Tongue (tissue), 2 donors: ENCODE measurements around the gene EPYC. TPM values are rescaled to one million over a fixed set of nuclear protein-coding genes. Genes with fewer than 3 reads are reported as not detected.

Experiments
- DNase-seq: peaks from one replicate; pipeline ENCODE4 v3.0.0-alpha.2; 2015
- total RNA-seq: library from RNA; depleted of rRNA; stranded (reverse); fragments of >200 nt; gene quantifications from one replicate; pipeline ENCODE4 v1.2.3, GENCODE V29; 2014

The EPYC gene, protein sequence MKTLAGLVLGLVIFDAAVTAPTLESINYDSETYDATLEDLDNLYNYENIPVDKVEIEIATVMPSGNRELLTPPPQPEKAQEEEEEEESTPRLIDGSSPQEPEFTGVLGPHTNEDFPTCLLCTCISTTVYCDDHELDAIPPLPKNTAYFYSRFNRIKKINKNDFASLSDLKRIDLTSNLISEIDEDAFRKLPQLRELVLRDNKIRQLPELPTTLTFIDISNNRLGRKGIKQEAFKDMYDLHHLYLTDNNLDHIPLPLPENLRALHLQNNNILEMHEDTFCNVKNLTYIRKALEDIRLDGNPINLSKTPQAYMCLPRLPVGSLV
- total RNA-seq = not detected

- DNase-seq = no peak
Measured at GRCh38 chr12:91004872-91005271, at the start of gene EPYC. TSS of gene EPYC (minus strand) at chr12:91004972. CDS start at chr12:91002565, 2,407 bp downstream.

DNA sequence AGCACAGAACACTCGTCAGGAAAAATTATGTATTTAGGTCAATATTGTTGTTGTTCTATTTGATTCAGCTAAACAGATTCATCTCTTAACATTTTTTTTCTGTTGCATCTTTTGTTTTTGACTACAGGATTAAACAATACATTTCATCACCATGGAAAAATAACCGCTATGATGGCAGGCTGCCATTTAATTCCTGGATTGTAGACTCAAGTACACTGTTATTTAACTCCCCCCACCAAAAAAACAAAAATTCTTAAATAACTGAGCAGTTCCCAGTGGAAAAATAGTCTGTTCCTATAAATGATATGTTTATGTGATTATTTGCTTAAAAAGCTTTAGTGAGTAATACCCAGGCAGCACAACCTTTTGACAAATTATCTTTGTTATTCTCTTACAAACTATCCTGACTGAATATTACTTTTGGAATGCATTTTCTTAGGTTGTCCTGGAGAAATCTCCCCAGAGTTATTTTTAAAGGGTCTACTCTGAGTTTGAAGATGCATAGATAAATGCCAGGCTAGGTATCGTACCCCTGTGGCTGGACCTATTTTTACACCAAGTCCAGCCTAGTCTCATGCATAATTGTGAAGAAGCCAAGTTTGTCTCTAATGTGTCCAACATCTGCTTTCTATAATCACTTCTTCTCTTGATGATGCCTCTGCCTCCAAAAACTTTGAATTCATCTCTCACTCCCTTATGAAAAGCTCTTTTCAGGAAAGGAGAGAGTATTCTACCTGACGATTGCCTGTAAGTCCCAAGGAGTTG, 49.4 kb upstream of the EPYC start:
- peak; percentile 92 for DNase-seq

DNA sequence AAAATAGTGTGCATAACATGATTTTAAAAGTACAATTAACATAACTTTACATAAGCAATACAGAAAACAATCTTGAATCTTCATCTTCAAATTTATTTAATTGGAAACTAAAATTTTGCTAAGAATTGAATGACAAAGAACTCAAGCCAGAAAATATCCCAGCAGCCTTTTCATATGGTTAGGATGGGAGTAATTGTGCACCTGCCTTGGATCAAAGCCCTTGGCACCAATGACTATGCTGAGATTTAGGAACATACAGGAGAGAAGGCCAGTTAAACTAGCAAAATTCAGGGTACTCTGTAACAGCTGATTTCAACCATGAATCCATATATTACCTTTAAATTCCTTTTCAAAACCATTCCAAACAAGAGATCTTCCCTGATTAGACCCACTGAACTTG, 47.3 kb upstream of the EPYC start:
- DNase-seq = no peak

- peak; percentile 28 for DNase-seq
Measured at GRCh38 chr12:91044586-91044985, 39.8 kb upstream of the EPYC start.

GRCh38 chr12:91043408-91043807, 38.6 kb upstream of the EPYC start:
- DNase-seq = no peak

DNA sequence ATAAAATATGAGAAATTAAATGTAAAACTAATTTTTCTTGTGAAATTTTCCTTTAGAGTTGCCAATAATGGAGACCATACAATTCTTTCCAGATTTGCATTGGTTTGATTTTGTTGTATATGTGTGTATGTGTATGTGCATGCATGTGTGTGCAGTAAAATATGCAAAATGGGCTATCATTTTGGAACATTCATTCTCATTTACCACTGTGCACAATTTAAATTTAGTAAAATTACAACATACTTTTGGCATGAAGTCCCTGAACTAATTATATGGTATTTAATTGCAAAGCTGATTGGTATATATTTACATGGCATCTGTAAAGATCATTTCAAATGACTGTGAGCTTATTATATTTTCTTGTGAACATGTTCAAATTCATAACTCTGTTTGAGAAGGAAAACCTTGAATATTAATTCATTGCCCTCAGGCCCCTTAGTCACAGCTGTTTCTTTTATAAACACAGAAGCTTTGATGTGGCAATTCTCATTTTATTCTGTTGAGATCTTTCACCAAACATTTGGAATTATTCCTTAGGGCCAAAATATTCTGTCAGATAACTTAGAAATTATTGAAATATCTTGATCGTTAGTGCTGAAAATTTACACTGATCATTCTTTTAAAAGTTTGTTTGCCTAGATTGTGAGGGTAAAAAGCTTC, 35.5 kb upstream of the EPYC start:
- no peak for DNase-seq

DNA sequence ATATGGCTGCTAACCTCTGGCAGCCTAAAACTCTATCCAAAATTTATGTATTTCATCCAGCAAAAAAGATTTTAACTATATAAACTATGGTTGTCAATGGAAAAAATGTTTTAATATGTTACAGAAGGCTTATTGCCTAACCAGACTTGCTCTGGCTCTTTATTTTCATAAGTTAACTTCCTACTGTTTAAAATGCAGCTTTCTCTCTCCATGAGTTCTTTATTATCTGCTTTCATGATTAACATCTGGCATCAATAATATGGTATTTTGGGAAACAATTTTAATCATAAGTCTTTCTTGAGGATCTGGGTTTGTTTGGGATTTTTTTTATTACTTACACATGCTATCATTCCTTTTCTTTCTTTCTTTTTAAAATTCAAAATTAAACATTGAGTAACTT, 32.5 kb upstream of the EPYC start:
- DNase-seq = peak; percentile 78

- no peak for DNase-seq
Measured at GRCh38 chr12:91033251-91033650, 28.5 kb upstream of the EPYC start.

DNA sequence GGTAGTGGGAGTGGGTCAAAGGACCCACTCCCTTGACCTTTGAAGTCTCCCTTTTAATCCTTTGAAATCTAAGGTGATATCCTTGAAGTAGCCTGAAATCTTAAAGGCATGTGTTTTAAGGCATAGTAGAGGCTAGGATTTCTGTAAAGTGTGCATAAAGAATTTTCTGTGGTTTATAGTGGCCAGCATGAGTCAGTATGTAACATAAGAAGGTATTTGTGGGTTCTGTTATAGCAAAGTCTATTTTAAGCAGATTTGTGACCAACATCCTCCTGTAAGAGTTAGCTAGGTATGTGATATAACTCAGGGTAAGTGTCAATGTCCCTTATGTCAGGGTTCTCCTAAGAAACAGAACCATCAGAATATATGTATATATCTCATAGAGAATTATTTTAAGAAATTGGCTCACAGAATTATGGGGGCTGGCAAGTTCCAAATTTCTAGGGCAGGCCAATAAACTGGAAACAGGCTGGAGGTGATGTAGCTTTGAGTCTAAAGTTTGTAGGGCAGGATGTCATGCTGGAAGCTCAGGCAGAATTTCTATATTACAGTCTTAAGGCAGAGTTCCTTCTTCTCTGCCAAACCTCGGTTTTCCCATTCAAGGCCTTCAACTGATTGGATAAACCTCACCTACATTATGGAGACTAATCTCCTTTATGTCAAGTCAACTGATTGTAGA, 18.7 kb upstream of the EPYC start:
- no peak for DNase-seq

- DNase-seq = no peak
Measured at GRCh38 chr12:91021076-91021475, 16.3 kb upstream of the EPYC start.

DNA sequence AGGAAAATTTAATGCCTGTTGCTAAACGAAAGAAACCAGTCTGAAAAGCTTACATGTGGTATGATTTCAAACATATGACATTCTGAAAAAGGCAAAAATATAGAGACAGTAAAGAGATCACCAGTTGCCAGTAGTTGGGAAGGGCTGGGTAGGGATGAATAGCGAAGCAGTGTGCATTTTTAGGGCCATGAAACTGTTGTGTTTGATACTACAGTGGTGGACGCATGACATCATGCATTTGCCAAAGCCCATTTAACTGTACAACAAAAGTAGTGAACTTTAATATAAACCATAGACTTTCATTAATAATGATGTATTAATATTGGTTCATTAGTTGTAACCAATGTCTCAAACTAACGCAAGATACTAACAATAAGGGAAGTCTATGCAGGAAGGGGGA, 14.7 kb upstream of the EPYC start:
- no peak for DNase-seq

DNA sequence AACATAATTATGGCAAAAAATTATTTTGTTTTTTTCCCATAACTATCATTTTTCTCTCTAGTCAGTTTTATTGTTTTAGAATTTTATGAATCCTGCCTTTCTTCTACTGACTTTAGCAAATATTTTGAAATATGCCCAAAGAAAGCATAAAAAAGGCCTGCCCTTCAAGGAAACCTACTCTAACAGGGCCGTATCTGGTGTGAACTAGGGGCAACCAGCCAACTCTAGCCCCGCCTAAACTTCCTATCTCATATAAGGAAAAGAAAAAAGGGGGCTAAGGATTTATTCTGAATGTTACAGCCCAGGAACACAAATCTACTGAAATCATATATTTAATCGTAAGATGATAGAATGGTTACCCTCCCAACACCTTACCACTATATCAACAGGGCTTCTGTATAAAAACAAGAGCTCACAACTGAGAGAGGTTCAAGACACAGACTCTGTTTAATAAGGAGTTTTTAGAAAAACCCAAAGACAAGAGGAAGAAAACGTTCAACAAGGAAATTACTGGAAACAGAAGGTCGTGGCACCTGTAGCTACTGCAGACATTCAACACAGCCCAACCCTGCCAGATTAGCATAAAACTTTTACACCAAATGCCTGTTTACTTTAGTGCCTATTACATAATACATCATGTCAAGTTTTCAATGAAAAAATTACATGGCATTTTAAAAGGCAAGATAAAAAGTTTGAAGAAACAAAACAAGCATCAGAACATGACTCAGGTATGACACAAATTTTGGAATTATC, 12.9 kb upstream of the EPYC start:
- no peak for DNase-seq

GRCh38 chr12:91017043-91017442, 12.3 kb upstream of the EPYC start:
- DNase-seq = no peak

GRCh38 chr12:91009319-91009950, 4.7 kb upstream of the EPYC start:
- DNase-seq = peak; percentile 42

DNA sequence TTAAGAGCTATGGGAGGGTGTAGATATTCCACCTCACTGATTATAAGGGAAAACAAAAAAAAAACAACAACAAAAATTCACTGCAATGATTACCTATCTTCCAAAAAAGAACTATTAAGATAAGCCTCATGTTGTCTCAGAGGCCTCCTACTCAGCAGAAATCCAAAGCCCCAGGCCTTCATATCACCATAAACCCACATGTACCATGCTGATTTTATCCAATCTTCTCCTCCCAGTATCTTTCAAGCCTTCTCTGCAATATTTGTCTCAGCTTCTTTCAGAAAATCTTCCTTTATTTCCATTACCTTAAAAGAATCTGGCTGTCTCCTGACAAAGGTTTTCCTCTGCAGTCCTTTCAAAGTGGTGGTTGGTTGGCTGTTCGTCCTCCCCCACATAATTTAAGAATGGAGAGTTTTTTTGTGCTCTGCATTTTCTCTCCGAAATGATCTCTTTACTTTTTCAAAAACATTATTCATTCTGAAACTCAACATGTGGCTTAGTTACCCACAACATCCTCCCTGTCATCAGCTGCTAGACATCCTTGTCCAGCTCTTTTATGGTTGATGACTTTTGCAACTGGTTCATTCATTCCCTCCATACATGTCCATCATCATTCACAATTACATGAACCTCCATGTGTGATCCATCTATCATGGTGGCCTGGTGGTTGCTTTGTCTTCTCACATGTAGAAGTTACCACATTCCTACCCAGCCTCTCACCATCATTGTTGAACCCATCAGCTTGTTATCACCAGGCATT, 2.9 kb upstream of the EPYC start:
- DNase-seq = no peak

DNA sequence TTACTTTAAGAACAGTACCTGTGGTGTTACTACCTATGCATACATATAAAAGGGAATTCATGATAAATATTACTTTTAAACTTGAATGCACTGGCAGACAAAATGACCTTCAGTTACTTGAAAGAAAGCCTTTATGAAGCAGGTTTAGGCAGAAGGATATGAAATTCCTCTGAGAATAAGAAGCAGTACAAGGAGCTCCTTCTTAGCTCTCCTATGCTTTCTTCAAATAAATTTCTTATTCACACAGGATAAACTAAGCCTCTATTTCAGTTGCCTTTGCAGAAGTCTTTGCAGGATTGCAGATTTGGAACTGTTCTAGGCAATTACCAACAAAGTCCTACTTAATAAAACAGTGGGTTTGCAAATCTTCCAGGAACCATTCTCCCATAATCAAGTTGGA, 1.0 kb downstream of the EPYC start:
- DNase-seq = no peak

DNA sequence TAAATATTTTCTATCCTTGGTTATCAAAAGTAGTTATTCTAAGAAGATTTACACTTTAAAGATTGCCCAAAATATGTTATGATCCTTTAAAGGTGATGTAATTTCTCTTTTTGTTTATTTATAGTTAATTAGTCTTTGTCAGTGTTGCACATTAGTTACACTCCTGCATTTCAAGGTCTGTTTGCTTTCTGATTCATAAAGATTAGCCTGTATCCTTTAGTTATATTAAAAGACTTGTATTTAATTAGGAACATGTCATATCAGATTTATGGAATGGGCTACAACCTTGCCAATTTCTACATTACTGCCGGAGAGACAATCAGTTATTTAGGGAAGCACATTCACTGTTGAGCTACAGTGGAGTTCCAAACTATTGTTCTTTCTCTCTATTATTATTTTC, 3.5 kb downstream of the EPYC start:
- no peak for DNase-seq

GRCh38 chr12:90999966-91000365, 4.8 kb downstream of the EPYC start:
- no peak for DNase-seq

DNA sequence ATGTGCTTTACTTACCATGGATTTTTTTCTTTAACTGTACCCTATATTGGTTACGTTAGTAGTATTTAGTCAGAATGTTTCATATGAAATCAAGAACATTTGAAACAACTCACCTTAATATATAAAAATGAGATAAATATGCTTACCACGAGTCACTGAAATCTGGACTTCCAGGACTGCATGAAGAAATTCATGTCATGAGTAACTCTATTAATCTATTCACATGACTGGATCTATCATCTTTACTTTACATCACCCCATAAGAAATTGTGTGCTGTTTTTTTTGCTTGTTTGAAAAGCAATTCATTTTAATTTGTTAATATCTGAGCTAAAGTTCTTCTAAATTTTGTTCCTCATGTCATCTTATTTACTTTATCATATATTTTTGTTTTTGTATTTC, 5.2 kb downstream of the EPYC start:
- no peak for DNase-seq

DNA sequence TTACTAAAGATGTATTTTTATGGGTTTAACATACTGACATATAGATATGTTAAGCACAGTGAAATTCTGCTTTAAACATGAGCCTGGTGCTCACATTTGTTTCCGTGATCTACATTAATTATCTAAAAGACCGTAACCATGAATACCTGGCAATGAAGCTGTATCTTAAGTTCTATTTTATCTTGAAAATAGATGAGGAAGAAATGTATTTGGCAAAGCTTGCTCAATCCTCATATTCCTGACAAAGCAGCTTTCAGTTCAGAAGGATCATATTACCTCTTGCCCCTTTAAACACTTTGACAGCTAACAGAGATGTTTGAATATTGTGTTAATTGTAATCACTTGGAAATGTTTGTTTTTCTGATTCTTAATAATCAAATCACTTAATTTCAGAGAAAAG, 9.8 kb downstream of the EPYC start:
- DNase-seq = no peak
